GM08714 (cell line): ENCODE results near the gene OSM.

Source experiments
- H3K4me3 ChIP-seq: fragments of 200-500 bp; sonication (Bioruptor generic); 2 replicates; pipeline ENCODE4 v1.5.1; 2014; ENCODE audit warnings: mild to moderate bottlenecking, low read length, inconsistent platforms
- ZNF274 ChIP-seq: IDR thresholded peaks from 2 replicates; pipeline ENCODE4 v1.6.1; 2012; ENCODE audit warnings: mild to moderate bottlenecking, low read depth, low read length

Gene OSM

GRCh38 chr22:30272781-30273601 is 6.3 kb upstream of the OSM start:
- no peak overlapping the region for H3K4me3 ChIP-seq
- TF ChIP-seq ZNF274: no peak

DNA sequence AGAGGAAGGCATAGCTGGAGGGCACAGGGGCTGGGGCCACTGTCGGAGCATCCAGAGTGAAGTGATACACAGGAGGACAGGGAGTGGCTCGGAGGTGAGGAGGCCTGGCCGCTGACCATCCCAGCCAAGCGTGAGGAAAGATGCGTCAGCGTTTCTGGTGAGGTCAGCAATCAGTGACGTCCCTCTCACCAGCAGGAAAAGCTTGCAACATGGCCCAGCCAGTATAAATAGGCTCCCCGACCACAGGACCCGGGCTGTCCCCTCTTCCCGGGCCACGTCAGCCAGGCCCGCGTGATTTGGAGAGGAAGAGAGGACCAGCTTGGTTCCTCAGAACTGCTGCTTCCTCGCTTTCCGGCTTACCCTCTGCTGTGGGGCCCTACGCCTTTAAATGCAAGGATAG is 4.2 kb upstream of the OSM start:
- H3K4me3 ChIP-seq: no peak overlapping the region
- TF ChIP-seq ZNF274: no peak

GRCh38 chr22:30268331-30268730 is 1.7 kb upstream of the OSM start:
- H3K4me3 ChIP-seq: no peak overlapping the region
- TF ChIP-seq ZNF274: no peak

DNA sequence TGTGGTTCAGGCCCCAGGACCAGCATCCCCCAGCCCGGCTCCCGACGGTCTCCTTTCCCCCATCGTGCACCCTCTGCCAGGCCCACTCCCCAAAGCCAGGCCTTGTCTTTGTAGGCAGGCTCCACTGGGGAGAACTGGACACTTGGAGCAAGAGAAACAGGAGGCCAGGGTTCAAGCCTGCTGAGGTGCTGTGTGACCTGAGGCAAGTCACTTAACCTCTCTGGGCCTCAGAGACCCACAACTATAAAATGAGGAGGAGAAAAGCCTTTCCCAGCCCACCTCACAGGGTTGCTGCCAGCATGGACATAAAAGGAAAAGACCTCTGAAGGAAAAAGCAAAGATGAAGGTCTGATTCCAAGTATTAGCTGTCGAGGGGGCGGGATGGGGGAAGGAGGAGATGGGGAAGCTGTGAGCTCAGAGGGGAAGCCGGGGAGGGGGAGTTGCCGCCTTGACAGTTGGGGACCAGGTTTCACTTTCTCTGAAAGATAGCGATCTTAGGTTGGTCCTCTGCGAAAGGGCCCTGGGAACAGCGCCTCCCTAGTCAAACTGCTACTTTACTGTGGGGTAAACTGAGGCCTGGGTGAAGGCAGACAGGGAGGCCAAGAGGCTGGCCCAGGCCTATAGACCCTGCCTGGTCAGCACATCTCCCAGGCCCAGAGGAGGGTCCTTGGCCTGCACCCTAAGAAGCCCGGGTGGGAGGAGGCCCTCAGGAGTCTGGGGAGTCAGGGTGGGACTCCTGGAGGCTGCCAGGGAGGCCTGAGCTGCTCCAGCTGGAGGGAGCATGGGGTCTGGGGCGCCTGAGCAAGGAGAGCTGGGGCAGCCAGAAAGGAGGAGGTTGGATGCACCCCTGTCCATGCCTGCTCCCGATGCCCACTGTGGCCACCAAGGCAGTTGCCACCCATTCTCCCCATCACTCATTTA is 991 bp upstream of the OSM start:
- peak overlapping the region; percentile 84; the same call in 1 of the 2 replicates for H3K4me3 ChIP-seq
- TF ChIP-seq ZNF274: no peak

- H3K4me3 ChIP-seq: peak overlapping the region; percentile 84
- TF ChIP-seq ZNF274: no peak
These were observed 717 bp downstream of the OSM start for GRCh38 chr22:30265823-30266444.

GRCh38 chr22:30265131-30265720 is 1.4 kb downstream of the OSM start:
- H3K4me3 ChIP-seq: no peak overlapping the region
- no peak for TF ChIP-seq ZNF274

DNA sequence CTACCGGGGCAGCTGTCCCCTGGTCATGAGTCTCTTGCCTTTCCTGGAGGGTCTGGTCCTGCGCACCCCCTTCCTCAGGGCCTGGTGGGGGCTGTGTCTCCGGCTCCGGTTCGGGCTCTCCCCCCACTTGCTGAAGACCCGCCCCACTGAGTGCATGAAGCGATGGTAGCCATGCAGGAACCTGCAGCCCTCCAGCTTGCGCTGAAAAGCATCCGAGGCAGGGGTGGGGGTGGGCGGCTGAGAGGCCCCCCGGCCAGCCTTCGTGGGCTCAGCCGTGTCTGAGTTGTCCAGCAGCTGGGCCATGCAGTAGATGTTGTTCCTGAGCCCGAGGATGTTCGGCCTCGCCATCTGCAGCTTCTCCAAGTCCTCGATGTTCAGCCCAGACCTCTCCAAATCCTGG is 2.8 kb downstream of the OSM start:
- no peak overlapping the region for H3K4me3 ChIP-seq
- TF ChIP-seq ZNF274: no peak

GRCh38 chr22:30262917-30263741 is 3.5 kb downstream of the OSM start:
- no peak overlapping the region for H3K4me3 ChIP-seq
- TF ChIP-seq ZNF274: no peak

DNA sequence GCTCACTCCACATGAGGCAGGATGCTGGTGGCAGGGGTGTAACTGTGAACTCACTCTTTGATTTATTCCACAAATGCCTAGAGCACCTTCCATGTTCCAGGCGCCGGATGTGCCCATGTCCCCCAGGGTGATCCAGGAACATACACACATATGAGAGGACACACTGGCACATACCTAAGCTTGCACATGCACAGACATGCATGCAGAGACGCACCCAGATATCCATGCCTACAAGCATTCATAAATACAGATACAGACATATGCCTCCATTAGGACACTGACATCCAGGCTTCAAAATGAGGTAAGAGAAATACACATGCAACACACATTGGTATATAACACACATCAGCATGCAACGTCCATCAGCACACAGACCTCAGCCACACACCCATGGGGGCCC is 4.5 kb downstream of the OSM start:
- TF ChIP-seq ZNF274: no peak
- no peak overlapping the region for H3K4me3 ChIP-seq

DNA sequence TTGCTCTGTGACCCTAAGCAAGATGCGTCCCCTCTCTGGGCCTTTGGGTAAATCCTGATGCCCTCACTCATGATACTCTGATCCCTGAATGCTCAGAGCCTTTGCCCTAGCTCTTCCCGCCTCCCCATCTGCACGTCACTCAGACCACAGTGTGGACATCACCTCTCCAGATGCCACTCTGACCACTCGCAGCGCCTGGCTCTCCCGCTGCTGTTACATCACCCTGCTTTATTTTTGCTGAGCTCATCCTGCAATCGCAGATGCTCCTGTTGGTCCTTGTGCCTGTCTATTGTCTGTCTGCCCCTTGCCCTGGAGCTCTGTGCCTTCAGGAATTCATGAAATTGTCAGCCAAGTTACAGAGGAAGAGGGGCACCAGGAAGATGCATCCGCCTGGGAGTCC is 5.5 kb downstream of the OSM start:
- TF ChIP-seq ZNF274: no peak

GRCh38 chr22:30260682-30261081 is 6.0 kb downstream of the OSM start:
- no peak overlapping the region for H3K4me3 ChIP-seq
- TF ChIP-seq ZNF274: no peak

More for the DNA sequence above, 5.5 kb downstream of the OSM start:
- H3K4me3 ChIP-seq: no peak overlapping the region

DNA sequence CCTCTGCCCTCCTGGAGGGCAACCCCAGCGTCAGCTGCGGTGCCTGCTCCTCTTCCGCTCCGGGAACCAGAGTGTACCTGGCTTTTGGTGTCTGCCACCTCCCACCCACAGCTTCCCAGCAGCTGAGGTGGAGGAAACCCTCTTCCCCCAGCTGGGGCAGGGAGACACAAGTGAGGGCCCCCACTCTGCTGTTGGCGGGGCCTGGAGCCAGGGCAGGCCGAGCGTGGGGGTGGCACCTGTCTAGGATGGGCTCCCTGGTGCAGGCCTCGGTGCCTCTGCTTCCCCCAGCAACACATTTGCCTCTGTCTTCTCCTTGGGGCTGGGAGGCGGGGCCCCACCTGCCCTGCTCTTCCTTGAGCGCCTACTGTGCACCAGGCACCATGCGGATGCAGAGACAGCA is 6.4 kb downstream of the OSM start:
- no peak overlapping the region for H3K4me3 ChIP-seq
- no peak for TF ChIP-seq ZNF274

- no peak for TF ChIP-seq ZNF274
- H3K4me3 ChIP-seq: no peak overlapping the region
These were observed 12.3 kb downstream of the OSM start for GRCh38 chr22:30254314-30254713.
